Measurements from ENCODE around the gene PEPD.
A peak's percentile ranks its signal among the peaks of the same experiment; 100 is the strongest.

Gene PEPD

GRCh38 chr19:33379151-33379829, 142.3 kb downstream of the PEPD start:
- CTCF ChIA-PET = interaction anchor here (1.2 to 2.8 kb wide), 4 partner anchors 137 to 203 kb away, joined by 3 to 8 read pairs (median 4); no protein-coding TSS in a partner anchor
- TF ChIP-seq, protein P1, sequence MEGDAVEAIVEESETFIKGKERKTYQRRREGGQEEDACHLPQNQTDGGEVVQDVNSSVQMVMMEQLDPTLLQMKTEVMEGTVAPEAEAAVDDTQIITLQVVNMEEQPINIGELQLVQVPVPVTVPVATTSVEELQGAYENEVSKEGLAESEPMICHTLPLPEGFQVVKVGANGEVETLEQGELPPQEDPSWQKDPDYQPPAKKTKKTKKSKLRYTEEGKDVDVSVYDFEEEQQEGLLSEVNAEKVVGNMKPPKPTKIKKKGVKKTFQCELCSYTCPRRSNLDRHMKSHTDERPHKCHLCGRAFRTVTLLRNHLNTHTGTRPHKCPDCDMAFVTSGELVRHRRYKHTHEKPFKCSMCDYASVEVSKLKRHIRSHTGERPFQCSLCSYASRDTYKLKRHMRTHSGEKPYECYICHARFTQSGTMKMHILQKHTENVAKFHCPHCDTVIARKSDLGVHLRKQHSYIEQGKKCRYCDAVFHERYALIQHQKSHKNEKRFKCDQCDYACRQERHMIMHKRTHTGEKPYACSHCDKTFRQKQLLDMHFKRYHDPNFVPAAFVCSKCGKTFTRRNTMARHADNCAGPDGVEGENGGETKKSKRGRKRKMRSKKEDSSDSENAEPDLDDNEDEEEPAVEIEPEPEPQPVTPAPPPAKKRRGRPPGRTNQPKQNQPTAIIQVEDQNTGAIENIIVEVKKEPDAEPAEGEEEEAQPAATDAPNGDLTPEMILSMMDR (IDR thresholded peaks at IDR 0.05; ENCODE audit: insufficient read depth, low read length, missing control alignments) = no peak
- no peak overlapping the region for H3K4me3 ChIP-seq (ENCODE audit: low read depth, low read length)
- DNase-seq (ENCODE audit: low read depth, low spot score) = no peak
- POLR2A ChIA-PET = no interaction called here

- POLR2A ChIA-PET = no interaction called here
These were observed 143.8 kb downstream of the PEPD start for GRCh38 chr19:33377586-33378475.

GRCh38 chr19:33376941-33377557, 144.5 kb downstream of the PEPD start:
- TF ChIP-seq, protein P1 (IDR thresholded peaks at IDR 0.05; ENCODE audit: insufficient read depth, low read length, missing control alignments) = no peak
- CTCF ChIA-PET = interaction anchor here (0.9 to 1.8 kb wide), 8 partner anchors 9 to 201 kb away, joined by 3 to 5 read pairs (median 3); no protein-coding TSS in a partner anchor
- no peak for DNase-seq (ENCODE audit: low read depth, low spot score)
- H3K4me3 ChIP-seq (ENCODE audit: low read depth, low read length) = no peak overlapping the region
- POLR2A ChIA-PET = interaction anchor here (0.7 kb wide), 1 partner anchor 18 kb away, joined by 3 read pairs; no protein-coding TSS in a partner anchor

More at GRCh38 chr19:33377586-33378475, 143.8 kb downstream of the PEPD start:
- CTCF ChIA-PET = interaction anchor here (0.6 to 1.8 kb wide), 9 partner anchors 8 to 202 kb away, joined by 3 to 5 read pairs (median 3); no protein-coding TSS in a partner anchor
- no peak overlapping the region for H3K4me3 ChIP-seq (ENCODE audit: low read depth, low read length)
- TF ChIP-seq, protein P1 (IDR thresholded peaks at IDR 0.05; ENCODE audit: insufficient read depth, low read length, missing control alignments) = no peak
- DNase-seq (ENCODE audit: low read depth, low spot score) = no peak

- DNase-seq (ENCODE audit: low read depth, low spot score) = peak; percentile 38
- TF ChIP-seq, protein P1 (IDR thresholded peaks at IDR 0.05; ENCODE audit: insufficient read depth, low read length, missing control alignments) = no peak
- POLR2A ChIA-PET = interaction anchor here (0.7 kb wide), 1 partner anchor 18 kb away, joined by 3 read pairs; no protein-coding TSS in a partner anchor
- no peak overlapping the region for H3K4me3 ChIP-seq (ENCODE audit: low read depth, low read length)
- CTCF ChIA-PET = interaction anchor here (1.0 to 1.7 kb wide), 4 partner anchors 41 to 141 kb away, joined by 3 to 5 read pairs (median 4); no protein-coding TSS in a partner anchor
These were observed 145.2 kb downstream of the PEPD start for GRCh38 chr19:33376423-33376822.

DNA sequence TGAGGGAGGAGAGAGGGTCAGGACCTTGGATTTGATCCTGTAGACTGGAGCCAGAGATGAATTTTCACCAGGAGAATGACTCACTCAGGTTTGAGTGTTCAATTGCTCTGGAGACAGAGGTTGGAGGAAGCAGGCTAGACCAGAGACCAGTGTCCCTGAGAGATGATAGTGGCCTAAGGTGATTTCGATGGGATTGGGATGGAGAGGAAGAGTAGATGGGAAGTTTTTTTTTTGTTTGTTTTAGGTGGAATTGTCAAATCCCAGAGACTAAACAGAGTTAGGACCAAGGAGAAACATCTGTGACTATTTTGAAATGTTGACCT, 145.8 kb downstream of the PEPD start:
- TF ChIP-seq, protein P1 (IDR thresholded peaks at IDR 0.05; ENCODE audit: insufficient read depth, low read length, missing control alignments) = no peak
- DNase-seq (ENCODE audit: low read depth, low spot score) = no peak
- H3K4me3 ChIP-seq (ENCODE audit: low read depth, low read length) = peak overlapping the region; percentile 20; the same call in 1 of the 2 replicates
- ChIA-PET CTCF (interaction anchor here (1.3 to 1.7 kb wide), 4 partner anchors 41 to 140 kb away, joined by 3 to 6 read pairs (median 4); no protein-coding TSS in a partner anchor), POLR2A (no interaction called here)
